HEK293 (cell line): ENCODE data around the gene LSMEM2.

Source experiments
- CTCF ChIA-PET: fragments of 350-600 bp; formaldehyde crosslinking; extraction: SDS; loops from one replicate; lab custom pipeline; 2021; ENCODE audit warnings: antibody characterized with exemption; lab: Yijun Ruan, JAX
- POLR2A ChIA-PET: fragments of 300-600 bp; formaldehyde crosslinking; extraction: SDS; loops from one replicate; lab custom pipeline; 2020; ENCODE audit warnings: antibody characterized with exemption, inconsistent platforms; lab: Yijun Ruan, JAX
- H3K27ac ChIP-seq: fragments of 200-500 bp; sonication (Bioruptor generic); 2 replicates; pipeline ENCODE4 v1.5.1; 2014; ENCODE audit warnings: low read depth, low read length, control low read depth, inconsistent platforms; ENCODE audit errors: extremely low read depth
- H3K36me3 ChIP-seq, 2 experiments: fragments of 200-500 bp in 1 of 2; sonication (Bioruptor generic) in 1 of 2; 1 replicate in 1 of 2; 2 replicates in 1 of 2; pipeline ENCODE4 v1.5.1; 2014 to 2017; ENCODE audit warnings: inconsistent platforms in 2 of 2, low read length in 2 of 2; ENCODE audit not compliant: control insufficient read depth in 2 of 2, insufficient read depth in 1 of 2
- H3K4me1 ChIP-seq: fragments of 200-500 bp; sonication (Bioruptor generic); 2 replicates; pipeline ENCODE4 v1.5.1; 2014; ENCODE audit warnings: mild to moderate bottlenecking, low read length, inconsistent platforms; ENCODE audit not compliant: control insufficient read depth, insufficient read depth
- H3K4me3 ChIP-seq: 2 replicates; pipeline ENCODE4 v1.5.1; 2011; ENCODE audit warnings: low read depth, mild to moderate bottlenecking, control low read depth, low read length, moderate library complexity
- H3K9me3 ChIP-seq: fragments of 200-500 bp; sonication (Bioruptor generic); 2 replicates; pipeline ENCODE4 v1.5.1; 2014; ENCODE audit warnings: low read depth, low read length, inconsistent platforms; ENCODE audit not compliant: control insufficient read depth, insufficient read depth
- EGR2 ChIP-seq: fragments of 450-650 bp; formaldehyde crosslinking; IDR thresholded peaks from 2 replicates; pipeline ENCODE4 v1.5.1; 2016; ENCODE audit warnings: low read depth, missing biosample characterization, missing genetic modification characterization
- ELK4 ChIP-seq: IDR thresholded peaks from 2 replicates; pipeline ENCODE4 v1.6.1; 2011; ENCODE audit warnings: mild to moderate bottlenecking, low read depth, low read length, borderline replicate concordance
- GLI4 ChIP-seq: fragments of 450-650 bp; formaldehyde crosslinking; IDR thresholded peaks from 2 replicates; pipeline ENCODE4 v1.5.1; 2016; ENCODE audit warnings: missing biosample characterization, missing genetic modification characterization
- KLF16 ChIP-seq: fragments of 450-650 bp; formaldehyde crosslinking; IDR thresholded peaks from 2 replicates; pipeline ENCODE4 v1.5.1; 2017; ENCODE audit warnings: missing biosample characterization, missing genetic modification characterization
- KLF17 ChIP-seq: fragments of 450-650 bp; formaldehyde crosslinking; IDR thresholded peaks from 2 replicates; pipeline ENCODE4 v1.5.1; 2016; ENCODE audit warnings: missing biosample characterization, missing genetic modification characterization
- KLF7 ChIP-seq: fragments of 450-650 bp; formaldehyde crosslinking; IDR thresholded peaks from 2 replicates; pipeline ENCODE4 v1.5.1; 2016; ENCODE audit warnings: missing biosample characterization, missing genetic modification characterization, borderline replicate concordance
- KLF9 ChIP-seq: fragments of 450-650 bp; formaldehyde crosslinking; IDR thresholded peaks from 2 replicates; pipeline ENCODE4 v1.5.1; 2016; ENCODE audit warnings: missing biosample characterization, missing genetic modification characterization, low read depth
- MEIS1 ChIP-seq: sonication (generic); formaldehyde crosslinking; IDR thresholded peaks from 2 replicates; pipeline ENCODE4 v1.8.1; 2022; ENCODE audit warnings: missing genetic modification reagents, mild to moderate bottlenecking, borderline replicate concordance
- REPIN1 ChIP-seq: fragments of 450-650 bp; formaldehyde crosslinking; IDR thresholded peaks from 2 replicates; pipeline ENCODE4 v1.5.1; 2017; ENCODE audit warnings: missing biosample characterization, missing genetic modification characterization, low read depth
- SCRT2 ChIP-seq: fragments of 450-650 bp; formaldehyde crosslinking; IDR thresholded peaks from 2 replicates; pipeline ENCODE4 v1.5.1; 2016; ENCODE audit warnings: missing biosample characterization, missing genetic modification characterization
- SETDB1 ChIP-seq: IDR thresholded peaks from one replicate; pipeline ENCODE4 v1.6.1; 2017; ENCODE audit warnings: mild to moderate bottlenecking, low read length, moderate library complexity, mixed read lengths; ENCODE audit not compliant: insufficient read length
- SP3 ChIP-seq: fragments of 450-650 bp; formaldehyde crosslinking; IDR thresholded peaks from 2 replicates; pipeline ENCODE4 v1.5.1; 2016; ENCODE audit warnings: missing biosample characterization, missing genetic modification characterization
- TCF7L2 ChIP-seq: IDR thresholded peaks from 2 replicates; pipeline ENCODE4 v1.6.1; 2011; ENCODE audit warnings: low read depth, mild to moderate bottlenecking, inconsistent platforms, low read length, moderate library complexity, borderline replicate concordance
- ZBTB8A ChIP-seq: fragments of 450-650 bp; formaldehyde crosslinking; IDR thresholded peaks from 2 replicates; pipeline ENCODE4 v1.5.1; 2016; ENCODE audit warnings: missing biosample characterization, missing genetic modification characterization
- ZFHX2 ChIP-seq: fragments of 450-650 bp; formaldehyde crosslinking; conservative IDR thresholded peaks from 2 replicates; pipeline ENCODE4 v1.5.1; 2016; ENCODE audit warnings: missing biosample characterization, missing genetic modification characterization
- ZNF121 ChIP-seq: fragments of 450-650 bp; formaldehyde crosslinking; IDR thresholded peaks from 2 replicates; pipeline ENCODE4 v1.5.1; 2016; ENCODE audit warnings: missing biosample characterization, missing genetic modification characterization
- ZNF157 ChIP-seq: fragments of 450-650 bp; formaldehyde crosslinking; IDR thresholded peaks from 2 replicates; pipeline ENCODE4 v1.5.1; 2016; ENCODE audit warnings: missing biosample characterization, missing genetic modification characterization
- ZNF239 ChIP-seq: fragments of 450-650 bp; formaldehyde crosslinking; IDR thresholded peaks from 2 replicates; pipeline ENCODE4 v1.5.1; 2016; ENCODE audit warnings: missing biosample characterization, missing genetic modification characterization
- ZNF362 ChIP-seq: fragments of 450-650 bp; formaldehyde crosslinking; IDR thresholded peaks from 2 replicates; pipeline ENCODE4 v1.5.1; 2016; ENCODE audit warnings: missing biosample characterization, missing genetic modification characterization
- ZNF394 ChIP-seq: fragments of 450-650 bp; formaldehyde crosslinking; IDR thresholded peaks from 2 replicates; pipeline ENCODE4 v1.5.1; 2016; ENCODE audit warnings: missing biosample characterization, missing genetic modification characterization, mild to moderate bottlenecking, moderate library complexity, borderline replicate concordance
- ZNF449 ChIP-seq: fragments of 450-650 bp; formaldehyde crosslinking; IDR thresholded peaks from 2 replicates; pipeline ENCODE4 v1.5.1; 2017; ENCODE audit warnings: missing biosample characterization, mild to moderate bottlenecking, missing genetic modification characterization, moderate library complexity
- ZNF544 ChIP-seq: fragments of 450-650 bp; formaldehyde crosslinking; IDR thresholded peaks from 2 replicates; pipeline ENCODE4 v1.5.0; 2017; ENCODE audit warnings: missing biosample characterization, missing genetic modification characterization
- ZNF558 ChIP-seq: fragments of 450-650 bp; formaldehyde crosslinking; IDR thresholded peaks from 2 replicates; pipeline ENCODE4 v1.5.1; 2016; ENCODE audit warnings: missing biosample characterization, missing genetic modification characterization
- ZNF768 ChIP-seq: fragments of 450-650 bp; formaldehyde crosslinking; IDR thresholded peaks from 2 replicates; pipeline ENCODE4 v1.5.1; 2018; ENCODE audit warnings: missing biosample characterization, mild to moderate bottlenecking, missing genetic modification characterization
- ZNF785 ChIP-seq: fragments of 450-650 bp; formaldehyde crosslinking; IDR thresholded peaks from 2 replicates; pipeline ENCODE4 v1.5.1; 2016; ENCODE audit warnings: missing biosample characterization, missing genetic modification characterization
- ZSCAN30 ChIP-seq: fragments of 450-650 bp; IDR thresholded peaks from 2 replicates; pipeline ENCODE4 v1.5.1; 2018; ENCODE audit warnings: missing biosample characterization, mild to moderate bottlenecking, missing genetic modification characterization, moderate library complexity

Gene LSMEM2

GRCh38 chr3:50266017-50266416 is 12.9 kb upstream of the LSMEM2 start:
- peak; percentile 47; the same call in 1 of the 2 replicates for TF ChIP-seq ZNF394 (tag by site-specific recombination)
- TF ChIP-seq ZSCAN30 (tag by site-specific recombination), result no peak
- H3K27ac ChIP-seq, result no peak overlapping the region
- H3K4me1 ChIP-seq, result peaks cover 3% of the 10 kb centered on the region; the same call in 1 of the 2 replicates
- H3K36me3 ChIP-seq, result no peaks in the 10 kb centered on the region
- no peaks in the 10 kb centered on the region for H3K9me3 ChIP-seq
- POLR2A ChIA-PET, result interaction anchor here (0.9 to 1.9 kb wide), 2 partner anchors 26 to 33 kb away, joined by 3 to 9 read pairs; partner anchors contain the start of genes HYAL3, IFRD2 and NAA80
- H3K4me3 ChIP-seq, result no peak overlapping the region
- CTCF ChIA-PET, result interaction anchor here (1.0 to 1.4 kb wide), 2 partner anchors 12 to 39 kb away, joined by 3 read pairs; no protein-coding TSS in a partner anchor

- POLR2A ChIA-PET, result interaction anchor here (0.6 kb wide), 1 partner anchor 23 kb away, joined by 3 read pairs; no protein-coding TSS in a partner anchor
- no peaks in the 10 kb centered on the region for H3K36me3 ChIP-seq
- TF ChIP-seq ZNF785 (tag by site-specific recombination) (no peak), ZNF544 (tag by site-specific recombination) (no peak), ZNF362 (no peak), TCF7L2 (no peak), ZNF121 (tag by site-specific recombination) (no peak), ZNF449 (tag by site-specific recombination) (no peak), ZNF558 (tag by site-specific recombination) (no peak), SETDB1 (no peak), KLF9 (tag by site-specific recombination) (no peak), ZNF768 (no peak), SP3 (tag by site-specific recombination) (no peak), ZNF239 (no peak), GLI4 (no peak), MEIS1 (CRISPR knock-in tag) (no peak), ELK4 (no peak), KLF16 (tag by site-specific recombination) (no peak)
- CTCF ChIA-PET, result interaction anchor here (0.7 to 1.8 kb wide), 4 partner anchors 20 to 1677 kb away, joined by 3 to 8 read pairs (median 4); no protein-coding TSS in a partner anchor
- H3K4me1 ChIP-seq, result peaks cover 3% of the 10 kb centered on the region; the same call in 1 of the 2 replicates
- H3K4me3 ChIP-seq, result no peak overlapping the region
- H3K27ac ChIP-seq, result no peak overlapping the region
- no peaks in the 10 kb centered on the region for H3K9me3 ChIP-seq
Observed at GRCh38 chr3:50266836-50267235, 12.1 kb upstream of the LSMEM2 start.

GRCh38 chr3:50267280-50267913 is 11.5 kb upstream of the LSMEM2 start:
- CTCF ChIA-PET, result interaction anchor here (0.7 to 1.8 kb wide), 3 partner anchors 21 to 1677 kb away, joined by 3 to 8 read pairs (median 6); no protein-coding TSS in a partner anchor
- no peak overlapping the region for H3K27ac ChIP-seq
- POLR2A ChIA-PET, result interaction anchor here (0.6 to 1.7 kb wide), 2 partner anchors 24 to 61 kb away, joined by 3 to 4 read pairs; partner anchors contain the start of gene TUSC2
- H3K4me1 ChIP-seq, result peaks cover 3% of the 10 kb centered on the region; the same call in 1 of the 2 replicates
- no peaks in the 10 kb centered on the region for H3K9me3 ChIP-seq
- H3K36me3 ChIP-seq, result no peaks in the 10 kb centered on the region
- no peak overlapping the region for H3K4me3 ChIP-seq
- TF ChIP-seq KLF17 (no peak), ZFHX2 (tag by site-specific recombination) (peak; percentile 84), REPIN1 (no peak), SCRT2 (tag by site-specific recombination) (peak; percentile 57; the same call in 1 of the 2 replicates), ZNF157 (tag by site-specific recombination) (no peak), KLF7 (tag by site-specific recombination) (peak; percentile 78), EGR2 (tag by site-specific recombination) (peak; percentile 80), ZBTB8A (tag by site-specific recombination) (peak; percentile 56)
